GM18951 (cell line): ENCODE data around the gene CCDC121.
A peak's percentile ranks its signal among the peaks of the same experiment; 100 is the strongest.
"Not testable (repeated sequence)": the region's sequence is repeated elsewhere in the genome, so short reads cannot be mapped to it uniquely, and the experiment has no call there.

ENCODE experiments used
- POLR2A ChIP-seq: IDR thresholded peaks from 4 replicates; pipeline ENCODE4 v1.6.1; 2011; ENCODE audit warnings: mild to moderate bottlenecking; ENCODE audit not compliant: insufficient read length, insufficient read depth; ENCODE audit errors: extremely low read depth
- in situ Hi-C: fragments of 300-500 bp; cut with MboI; formaldehyde crosslinking; loops from one replicate; pipeline ENCODE4 v1.12.0; 2022; ENCODE audit warnings: low sequenced_read_pairs, mixed read lengths, inconsistent platforms; ENCODE audit not compliant: unreplicated experiment

Gene CCDC121

DNA sequence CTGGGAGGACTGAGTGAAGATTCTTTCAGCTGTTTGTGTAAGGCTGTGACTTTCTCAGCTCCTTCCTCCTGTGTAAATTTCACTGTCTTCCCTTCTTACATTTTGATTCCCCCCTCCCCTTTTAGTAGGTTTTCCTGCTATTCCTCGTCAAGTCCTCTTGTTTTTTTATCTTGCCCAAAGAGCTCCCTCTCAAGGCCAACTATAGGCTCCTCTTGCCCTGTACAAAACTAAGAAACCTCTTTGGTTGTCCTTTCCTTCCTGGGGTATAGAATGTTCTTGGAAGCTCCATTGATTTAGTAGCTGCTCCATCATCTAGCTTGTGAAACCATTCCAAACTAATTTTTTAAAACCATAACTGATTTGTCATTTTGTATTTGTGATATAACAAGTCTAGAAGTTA lies 7.3 kb downstream of the CCDC121 start:
- no peak for TF ChIP-seq POLR2A

DNA sequence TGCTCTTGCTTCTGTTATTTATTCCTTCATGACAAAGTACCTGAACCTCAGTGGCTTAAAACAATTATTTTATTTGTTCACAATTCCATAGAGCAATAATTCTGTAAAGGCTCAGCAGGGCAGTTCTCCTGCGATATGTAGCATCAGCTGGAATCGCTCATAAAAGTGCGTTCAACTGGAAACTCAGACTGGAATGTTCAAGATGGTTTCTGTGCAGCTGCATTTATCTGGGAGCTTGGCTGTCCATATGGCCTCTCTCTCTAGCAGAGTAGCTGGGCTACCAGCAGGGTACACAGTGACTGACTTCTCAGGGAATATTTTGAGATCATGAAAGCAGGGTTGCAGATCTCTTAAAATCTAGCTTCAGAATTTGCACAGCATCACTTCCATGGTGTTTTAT lies 13.5 kb downstream of the CCDC121 start:
- no peak for TF ChIP-seq POLR2A
- in situ Hi-C loops, result no loop called here

More for the DNA sequence above, 7.3 kb downstream of the CCDC121 start:
- in situ Hi-C loops, result no loop called here

DNA sequence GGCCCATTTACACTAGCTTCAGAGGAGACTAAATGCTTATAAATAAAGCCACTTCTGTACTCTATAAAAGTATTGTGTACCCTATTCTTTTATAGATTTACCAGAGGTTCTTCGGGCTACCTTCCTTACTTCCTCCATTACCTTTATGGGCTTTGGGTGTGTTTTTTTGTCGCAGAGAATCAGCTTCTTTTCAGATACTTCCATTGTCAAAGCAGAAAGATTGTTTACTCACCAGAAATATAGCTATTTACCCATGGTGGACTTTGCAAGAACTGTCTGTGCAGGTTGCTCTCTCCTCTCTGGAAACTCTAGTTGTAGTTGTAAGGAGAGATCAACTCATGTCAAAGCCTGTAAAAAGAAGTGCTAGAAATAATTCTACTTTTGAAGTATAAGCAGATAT lies 14.8 kb downstream of the CCDC121 start:
- TF ChIP-seq POLR2A, result no peak
- in situ Hi-C loops, result no loop called here

DNA sequence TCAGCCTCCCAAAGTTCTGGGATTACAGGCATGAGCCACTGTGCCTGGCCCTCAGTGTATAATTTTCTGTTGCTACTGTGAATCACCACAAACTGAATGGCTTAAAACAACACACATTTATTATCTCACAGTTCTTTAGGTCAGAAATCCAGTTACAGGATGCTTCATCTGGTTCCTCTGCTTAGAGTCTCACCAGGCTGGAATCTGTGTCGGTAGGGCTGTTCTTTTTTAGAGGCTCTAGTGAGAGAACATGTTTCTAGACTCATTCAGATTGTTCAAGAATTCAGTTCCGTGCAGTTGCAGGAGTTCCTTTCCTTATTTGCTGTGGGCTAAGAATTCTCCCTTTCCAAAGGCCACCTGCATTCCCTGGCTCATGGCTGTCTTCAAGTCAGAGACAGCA lies 22.2 kb downstream of the CCDC121 start:
- in situ Hi-C loops, result no loop called here
- TF ChIP-seq POLR2A, result no peak

DNA sequence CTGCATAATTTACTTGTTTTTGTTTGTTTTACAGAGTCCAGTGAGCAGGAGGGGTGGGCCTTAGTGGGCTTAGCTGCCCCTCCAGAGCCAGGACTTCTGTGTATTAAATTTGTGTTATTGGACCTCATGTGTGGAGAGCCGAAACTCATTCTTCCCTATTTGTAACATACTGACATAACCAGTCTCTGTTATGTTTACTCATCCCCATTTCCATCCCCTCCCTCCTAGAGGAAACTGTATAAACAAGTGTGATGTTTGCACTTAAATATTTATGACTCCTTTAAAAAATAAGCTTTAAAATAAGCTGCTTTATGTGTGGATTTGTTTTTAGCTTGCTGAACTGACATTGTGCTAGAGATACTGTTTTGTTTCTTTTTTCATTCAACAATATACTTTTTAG lies 32.2 kb downstream of the CCDC121 start:
- in situ Hi-C loops, result no loop called here
- TF ChIP-seq POLR2A, result no peak

DNA sequence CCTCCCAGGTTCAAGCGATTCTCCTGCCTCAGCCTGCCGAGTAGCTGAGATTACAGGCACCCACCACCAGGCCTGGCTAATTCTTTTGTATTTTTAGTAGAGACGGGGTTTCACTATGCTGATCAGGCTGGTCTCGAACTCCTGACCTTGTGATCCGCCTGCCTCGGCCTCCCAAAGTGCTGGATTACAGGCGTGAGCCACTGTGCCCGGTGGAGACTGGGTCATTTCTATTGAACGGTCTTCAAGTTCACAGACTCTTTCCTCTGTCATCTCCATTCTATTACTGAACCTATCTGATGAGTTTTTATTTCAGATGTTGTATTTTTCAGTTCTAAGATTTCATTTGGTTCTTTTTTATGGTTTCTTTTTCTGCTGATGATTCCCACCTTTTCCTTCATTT lies 33.4 kb downstream of the CCDC121 start:
- in situ Hi-C loops, result not testable (repeated sequence)

DNA sequence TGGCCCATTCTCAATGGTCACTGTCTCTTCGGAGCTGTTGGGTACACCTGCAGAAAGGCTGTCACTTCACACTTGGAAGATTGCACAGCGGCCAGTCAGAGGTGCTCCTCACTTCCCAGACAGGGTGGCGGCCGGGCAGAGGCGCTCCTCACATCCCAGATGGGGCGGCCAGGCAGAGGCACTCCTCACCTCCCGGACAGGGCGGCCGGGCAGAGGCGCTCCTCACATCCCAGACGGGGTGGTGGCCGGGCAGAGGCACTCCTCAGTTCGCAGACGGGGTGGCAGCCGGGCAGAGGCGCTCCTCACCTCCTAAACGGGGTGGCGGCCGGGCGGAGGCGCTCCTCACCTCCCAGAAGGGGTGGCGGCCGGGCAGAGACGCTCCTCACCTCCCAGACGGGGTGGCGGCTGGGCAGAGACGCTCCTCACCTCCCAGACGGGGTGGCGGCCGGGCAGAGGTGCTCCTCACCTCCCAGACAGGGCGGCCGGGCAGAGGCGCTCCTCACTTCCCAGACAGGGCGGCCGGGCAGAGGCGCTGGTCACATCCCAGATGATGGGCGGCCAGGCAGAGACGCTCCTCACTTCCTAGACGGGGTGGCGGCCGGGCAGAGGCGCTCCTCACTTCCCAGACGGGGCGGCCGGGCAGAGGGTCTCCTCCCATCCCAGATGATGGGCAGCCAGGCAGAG lies 34.6 kb downstream of the CCDC121 start:
- in situ Hi-C loops, result not testable (repeated sequence)

DNA sequence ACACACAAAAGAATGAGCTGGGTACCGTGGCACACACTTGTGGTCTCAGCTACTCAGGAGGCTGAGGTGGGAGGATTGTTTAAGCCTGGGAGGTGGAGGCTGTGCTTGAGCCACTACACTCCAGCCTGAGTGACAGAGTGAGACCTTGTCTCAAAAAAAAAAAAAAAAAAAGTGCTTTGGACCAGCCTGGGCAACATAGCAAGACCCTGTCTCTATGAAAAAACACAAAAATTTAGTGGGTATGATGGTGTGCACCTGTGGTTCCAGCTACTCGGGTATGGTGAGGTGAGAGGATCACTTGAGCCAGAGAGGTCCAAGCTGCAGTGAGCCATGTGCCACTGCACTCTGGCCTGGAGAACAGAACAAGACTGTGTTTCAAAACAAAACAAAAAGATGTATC lies 35.6 kb downstream of the CCDC121 start:
- no peak for TF ChIP-seq POLR2A
- in situ Hi-C loops, result no loop called here

DNA sequence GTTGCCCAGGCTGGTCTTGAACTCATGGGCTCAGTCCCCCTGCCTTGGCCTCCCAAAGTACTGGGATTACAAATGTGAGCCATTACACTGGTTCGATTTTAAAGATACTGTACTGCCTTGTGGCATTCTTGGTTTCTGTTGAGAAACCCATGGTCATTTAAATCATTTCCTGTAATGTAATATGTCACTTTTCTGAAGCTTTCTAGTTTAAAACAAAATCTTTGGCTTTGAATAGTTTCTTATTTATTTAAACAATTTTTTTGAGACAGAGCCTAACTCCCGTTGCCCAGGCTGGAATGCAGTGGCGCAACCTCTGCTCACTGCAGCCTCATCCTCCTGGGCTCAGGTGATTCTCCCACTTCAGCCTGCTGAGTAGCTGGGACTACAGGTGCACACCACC lies 37.1 kb downstream of the CCDC121 start:
- in situ Hi-C loops, result no loop called here

DNA sequence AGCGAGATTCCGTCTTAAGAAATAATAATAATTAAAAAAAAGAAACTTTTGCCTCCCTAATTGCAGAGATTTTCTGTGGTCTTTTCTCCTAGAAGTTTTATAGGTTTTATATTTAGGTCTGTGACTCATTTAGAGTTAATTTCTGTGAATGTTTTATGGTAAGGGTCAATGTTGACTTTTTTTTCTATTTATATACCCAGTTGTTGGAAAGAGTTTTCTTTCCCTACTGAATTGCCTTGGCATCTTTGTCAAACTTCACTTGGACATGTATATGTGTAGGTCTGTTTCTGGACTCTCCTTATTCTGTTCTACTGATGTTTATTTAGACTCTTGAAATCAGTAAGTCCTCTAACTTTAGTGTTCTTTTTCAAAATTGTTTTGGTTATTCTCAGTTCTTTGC lies 40.5 kb downstream of the CCDC121 start:
- no peak for TF ChIP-seq POLR2A
- in situ Hi-C loops, result no loop called here

More for the DNA sequence above, 37.1 kb downstream of the CCDC121 start:
- no peak for TF ChIP-seq POLR2A

DNA sequence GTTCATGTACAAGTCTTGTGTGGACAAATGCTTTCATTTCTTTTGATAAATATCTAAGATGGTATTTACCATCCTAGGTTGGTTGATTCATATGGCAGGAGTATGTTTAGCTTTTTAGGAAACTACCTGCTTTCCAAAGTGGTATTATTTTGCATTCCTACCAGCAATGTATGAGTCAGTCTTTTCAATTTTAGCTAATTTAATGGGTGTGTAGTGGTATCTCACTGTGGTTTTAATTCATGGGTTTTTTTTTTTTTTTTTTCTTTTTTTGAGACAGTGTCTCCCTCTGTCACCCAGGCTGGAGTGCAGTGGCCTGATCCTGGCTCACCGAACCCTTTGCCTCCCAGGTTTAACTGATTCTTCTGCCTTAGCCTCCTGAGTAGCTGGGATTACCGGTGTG lies 41.8 kb downstream of the CCDC121 start:
- TF ChIP-seq POLR2A, result no peak
- in situ Hi-C loops, result no loop called here

DNA sequence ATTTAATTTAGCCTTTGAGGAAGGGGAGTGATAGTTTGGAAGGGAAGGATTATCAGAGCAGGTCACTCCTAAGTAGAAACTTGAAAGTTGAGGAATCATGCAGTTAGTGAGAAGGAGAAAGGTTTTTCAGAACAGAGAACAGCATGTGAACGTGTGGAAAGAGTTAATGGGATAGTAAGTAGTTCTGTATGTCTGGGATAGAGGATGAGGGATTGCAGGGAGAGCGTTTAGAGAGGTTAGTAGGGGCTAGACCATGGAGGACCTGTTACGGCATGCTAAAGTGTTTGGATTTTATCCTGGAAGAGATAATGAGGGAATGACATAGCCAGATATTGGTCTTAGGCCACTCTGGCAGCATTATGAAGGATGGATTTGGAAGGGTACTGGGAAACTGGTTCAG lies 44.2 kb downstream of the CCDC121 start:
- in situ Hi-C loops, result no loop called here

DNA sequence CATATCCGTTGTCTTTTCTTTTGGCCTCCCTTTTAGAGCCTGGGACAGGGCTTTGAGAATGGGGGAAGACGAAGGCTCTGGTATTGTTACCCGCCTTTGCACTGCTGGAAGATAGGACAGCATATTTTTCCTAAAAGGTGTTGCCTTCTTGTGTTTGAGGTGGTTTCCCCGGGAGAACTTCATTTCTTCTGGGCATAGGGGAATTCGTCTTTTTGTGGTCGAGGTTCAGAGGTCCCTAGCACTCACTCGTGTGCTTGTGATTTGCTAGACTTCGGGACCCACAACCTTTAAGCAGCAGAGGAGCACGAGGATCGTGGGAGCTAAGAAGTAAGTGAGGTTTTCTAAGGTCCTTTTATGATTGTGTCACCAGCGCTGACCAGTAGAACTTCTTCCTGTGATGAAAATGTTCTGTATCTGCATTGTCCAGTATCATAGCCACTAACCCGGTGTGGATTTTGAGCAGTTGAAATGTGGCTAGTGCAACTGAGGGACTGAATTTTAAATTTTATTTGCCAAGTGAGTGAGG lies 45.4 kb downstream of the CCDC121 start:
- in situ Hi-C loops, result no loop called here
- no peak for TF ChIP-seq POLR2A

More for the DNA sequence above, 44.2 kb downstream of the CCDC121 start:
- no peak for TF ChIP-seq POLR2A

DNA sequence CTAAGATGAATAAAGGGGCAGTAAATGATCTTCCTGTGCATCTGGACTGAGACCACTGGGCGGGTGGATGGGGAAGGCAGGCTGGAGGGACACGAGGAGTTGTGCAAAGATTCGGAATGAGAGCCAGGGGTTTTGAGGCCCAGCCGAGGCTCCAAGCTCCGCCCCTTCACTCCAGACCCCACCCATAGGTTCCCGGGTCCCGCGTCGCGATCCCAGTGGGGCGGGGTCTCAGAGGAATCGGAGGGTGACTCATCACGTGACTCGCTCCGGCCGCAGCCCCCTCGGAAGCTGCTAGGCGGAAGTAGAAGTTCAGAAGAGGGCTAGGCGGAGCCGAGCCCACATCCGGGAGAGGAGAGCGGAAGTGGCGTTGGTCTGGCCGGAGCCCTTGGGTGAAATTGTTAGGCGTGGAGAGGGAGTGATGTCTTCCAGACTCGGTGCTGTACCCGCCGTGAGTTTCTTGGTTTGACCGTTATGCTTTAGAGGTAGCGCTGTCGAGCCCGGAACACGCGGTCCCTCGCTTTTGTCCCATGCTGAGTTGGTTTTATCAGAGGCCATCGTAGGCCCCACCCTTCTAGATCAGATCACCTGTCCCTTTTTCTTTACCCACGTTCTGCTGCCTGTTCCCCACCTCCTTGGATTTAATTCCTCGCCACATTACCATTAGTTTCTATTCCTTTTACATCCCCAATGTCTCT lies 46.0 kb downstream of the CCDC121 start, which contains the start of gene ZNF512:
TSS of gene ZNF512 (plus strand) at position 348 of the 695 bp plus-strand sequence. CDS start at position 419, 71 bp downstream.
- TF ChIP-seq POLR2A, result peak; percentile 81
- in situ Hi-C loops, result no loop called here
